Activated CD4-positive, CD25-positive, alpha-beta regulatory T cell (primary cell): Measurements from ENCODE around the gene OBP2B.

Source experiments
- DNase-seq, 4 experiments: peaks; one replicate each; lab custom pipeline; 2025; lab: John Stamatoyannopoulos, UW

OBP2B gene

GRCh38 chr9:133167096-133167730 is 41.8 kb downstream of the OBP2B start:
- DNase-seq: no peak

GRCh38 chr9:133166392-133166791 is 42.7 kb downstream of the OBP2B start:
- no peak for DNase-seq

GRCh38 chr9:133165452-133165730 is 43.7 kb downstream of the OBP2B start:
- DNase-seq: no peak

GRCh38 chr9:133164191-133164590 is 44.9 kb downstream of the OBP2B start:
- DNase-seq: no peak

GRCh38 chr9:133163504-133164172 is 45.4 kb downstream of the OBP2B start, which contains the start of gene GBGT1:
Gene GBGT1 (minus strand): TSS chr9:133163914. CDS start chr9:133162412, 1,502 bp downstream.
- no peak for DNase-seq

- DNase-seq: no peak
Measured at GRCh38 chr9:133162861-133163503, 46.1 kb downstream of the OBP2B start.

- no peak for DNase-seq
Measured at GRCh38 chr9:133161547-133161950, 47.5 kb downstream of the OBP2B start.

- DNase-seq: no peak
Measured at GRCh38 chr9:133160742-133161546, 48.1 kb downstream of the OBP2B start.

- DNase-seq: no peak
Measured at GRCh38 chr9:133158695-133159094, 50.4 kb downstream of the OBP2B start.
